ENCODE results near the gene PAX7.

Gene PAX7

DNA sequence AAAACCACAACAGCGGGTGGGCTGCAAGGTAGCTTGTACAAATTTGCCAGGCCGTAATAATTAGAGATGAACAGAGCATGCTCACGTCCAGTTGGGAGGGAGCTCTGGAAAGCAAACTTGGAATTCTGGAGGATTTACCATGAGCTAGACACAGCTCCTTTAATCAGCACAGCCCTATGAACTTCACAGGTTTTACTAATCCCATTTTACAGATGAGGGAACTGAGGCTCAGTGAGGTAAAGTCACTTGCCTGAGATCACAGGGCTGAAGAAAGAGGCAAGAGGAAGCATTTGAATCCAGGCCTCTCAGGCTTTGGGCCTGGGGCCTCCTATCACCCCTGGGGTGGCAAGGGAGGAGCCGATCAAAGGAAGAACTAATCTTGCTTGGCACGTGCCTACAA lies 24.0 kb downstream of the PAX7 start:
- no peak overlapping the region for H3K4me3 ChIP-seq (ENCODE audit: low read depth in 1 of 2, low read length in 2 of 2)
- no peaks in the 10 kb centered on the region for H3K4me1 ChIP-seq (ENCODE audit: insufficient read depth, low read length)
- H3K27ac ChIP-seq (ENCODE audit: low read depth, low read length), result no peak overlapping the region
- no peaks in the 10 kb centered on the region for H3K9me3 ChIP-seq (ENCODE audit: low read length)
- peaks cover 23 to 58% of the 10 kb centered on the region in 2 donors for H3K27me3 ChIP-seq (ENCODE audit: control insufficient read depth in 1 of 2, insufficient read depth in 2 of 2, low read length in 2 of 2)
- H3K9ac ChIP-seq (ENCODE audit: low read length), result no peak overlapping the region
- H3K36me3 ChIP-seq (ENCODE audit: insufficient read depth, low read length), result no peaks in the 10 kb centered on the region

DNA sequence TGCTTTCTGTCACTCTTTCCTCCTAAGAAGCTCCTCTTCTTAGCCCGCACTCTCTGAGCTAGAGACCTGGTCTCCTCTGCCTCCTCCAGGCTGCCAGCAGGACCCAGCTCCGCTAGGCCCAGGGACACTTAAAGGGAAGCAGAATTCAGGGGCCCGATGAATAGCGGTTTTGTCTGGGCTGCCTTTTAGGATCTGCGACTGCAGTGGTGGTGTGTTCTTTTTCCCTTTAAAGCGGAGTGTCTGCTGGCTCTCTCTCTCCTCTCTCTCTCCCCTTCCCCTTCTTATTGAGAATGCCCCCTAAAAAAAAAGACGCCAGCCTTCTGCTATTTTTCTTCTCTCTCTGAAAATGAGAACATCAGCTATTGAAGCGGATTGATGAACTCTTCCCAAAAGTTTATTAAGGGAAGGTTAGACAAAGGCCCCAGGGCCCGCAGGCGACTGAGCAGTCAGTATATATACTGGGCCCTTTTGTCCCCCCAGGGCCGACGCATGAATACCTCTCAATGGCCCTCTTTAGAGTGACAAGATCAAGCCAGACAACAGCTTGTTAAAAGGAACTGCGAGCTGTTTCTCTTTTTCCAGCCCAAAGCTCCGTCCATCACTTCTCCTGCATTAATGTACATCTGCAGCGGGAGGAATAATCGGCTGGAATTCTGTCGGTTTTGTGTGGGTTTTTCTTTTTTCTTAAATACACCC lies 27.0 kb downstream of the PAX7 start:
- Histone ChIP-seq H3K36me3 (ENCODE audit: insufficient read depth, low read length) (no peaks in the 10 kb centered on the region), H3K27me3 (ENCODE audit: control insufficient read depth in 1 of 2, insufficient read depth in 2 of 2, low read length in 2 of 2) (peaks cover 21 to 50% of the 10 kb centered on the region in 2 donors), H3K9ac (ENCODE audit: low read length) (no peak overlapping the region), H3K27ac (ENCODE audit: low read depth, low read length) (no peak overlapping the region), H3K4me3 (ENCODE audit: low read depth in 1 of 2, low read length in 2 of 2) (no peak overlapping the region), H3K9me3 (ENCODE audit: low read length) (no peaks in the 10 kb centered on the region), H3K4me1 (ENCODE audit: insufficient read depth, low read length) (no peaks in the 10 kb centered on the region)

DNA sequence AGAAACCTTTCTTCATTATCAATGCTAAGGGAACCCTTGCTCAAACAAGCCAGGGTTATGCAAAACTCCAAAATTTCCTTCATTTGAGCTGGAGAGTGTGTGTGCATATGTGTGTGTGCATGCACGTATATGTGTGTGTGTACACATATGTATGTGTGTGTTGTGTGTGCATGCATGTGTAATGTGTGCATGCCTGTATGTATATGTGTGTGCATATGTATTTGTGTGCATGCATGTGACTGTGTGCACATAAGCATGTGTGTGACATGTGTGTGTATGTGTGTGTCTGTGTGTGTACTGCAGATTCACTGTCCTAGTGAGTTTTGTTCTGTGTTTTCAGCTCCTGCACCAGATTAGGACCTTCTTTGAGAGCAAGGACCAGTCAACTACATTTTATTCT lies 28.2 kb downstream of the PAX7 start:
- Histone ChIP-seq H3K27me3 (ENCODE audit: control insufficient read depth in 1 of 2, insufficient read depth in 2 of 2, low read length in 2 of 2) (peaks cover 10 to 39% of the 10 kb centered on the region in 2 donors), H3K27ac (ENCODE audit: low read depth, low read length) (no peak overlapping the region)

DNA sequence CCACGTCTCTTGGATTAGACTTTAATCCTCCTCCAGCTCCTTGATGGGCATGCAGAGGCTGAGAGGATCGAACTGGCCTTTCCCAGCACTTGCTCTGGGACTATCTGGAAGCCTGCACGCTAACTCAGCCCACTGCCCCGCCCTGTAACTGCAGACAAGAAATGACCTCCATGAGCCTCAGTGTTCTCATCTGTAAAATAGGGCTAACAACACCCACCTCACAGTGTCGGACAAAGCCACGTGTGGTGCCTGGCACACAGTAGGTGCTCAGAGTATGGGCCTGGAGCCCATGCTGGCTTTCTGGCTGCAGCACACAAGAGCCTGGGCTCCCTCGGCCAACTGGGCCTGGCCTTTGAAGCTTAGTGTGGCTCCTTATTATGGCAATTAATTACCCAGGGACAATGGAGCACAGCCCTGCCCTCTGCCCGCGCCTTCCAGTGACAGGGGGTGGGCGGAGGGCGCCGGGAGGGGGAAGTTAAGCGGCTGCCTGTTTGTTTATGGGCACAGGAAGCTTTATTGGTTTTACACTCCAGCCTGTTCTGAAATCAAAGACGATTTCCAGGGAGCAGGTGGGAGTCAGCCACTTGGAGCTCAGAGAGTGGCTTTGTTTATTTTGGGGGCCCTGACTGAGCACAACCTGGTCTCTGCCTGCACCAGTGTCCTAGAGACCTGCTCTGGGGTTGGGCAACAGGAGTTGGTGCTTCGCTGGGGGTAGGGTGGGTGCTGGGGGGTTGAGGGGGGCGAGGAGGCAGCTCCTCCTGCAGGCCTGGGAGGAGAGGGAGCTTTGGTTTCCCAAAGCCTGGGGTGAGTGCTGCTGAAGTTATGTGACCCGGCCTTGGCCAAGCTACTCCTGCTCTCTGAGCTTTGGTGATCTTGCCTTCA lies 31.0 kb downstream of the PAX7 start:
- H3K27ac ChIP-seq (ENCODE audit: low read depth, low read length), result no peak overlapping the region
- no peaks in the 10 kb centered on the region for H3K36me3 ChIP-seq (ENCODE audit: insufficient read depth, low read length)
- H3K4me3 ChIP-seq (ENCODE audit: low read depth in 1 of 2, low read length in 2 of 2), result no peak overlapping the region
- H3K4me1 ChIP-seq (ENCODE audit: insufficient read depth, low read length), result no peaks in the 10 kb centered on the region
- H3K9me3 ChIP-seq (ENCODE audit: low read length), result no peaks in the 10 kb centered on the region
- H3K9ac ChIP-seq (ENCODE audit: low read length), result no peak overlapping the region
- H3K27me3 ChIP-seq (ENCODE audit: control insufficient read depth in 1 of 2, insufficient read depth in 2 of 2, low read length in 2 of 2), result peaks cover 0 to 27% of the 10 kb centered on the region in 2 donors

More for the DNA sequence above, 28.2 kb downstream of the PAX7 start:
- Histone ChIP-seq H3K9me3 (ENCODE audit: low read length) (no peaks in the 10 kb centered on the region), H3K4me1 (ENCODE audit: insufficient read depth, low read length) (no peaks in the 10 kb centered on the region), H3K4me3 (ENCODE audit: low read depth in 1 of 2, low read length in 2 of 2) (no peak overlapping the region), H3K36me3 (ENCODE audit: insufficient read depth, low read length) (no peaks in the 10 kb centered on the region), H3K9ac (ENCODE audit: low read length) (no peak overlapping the region)

DNA sequence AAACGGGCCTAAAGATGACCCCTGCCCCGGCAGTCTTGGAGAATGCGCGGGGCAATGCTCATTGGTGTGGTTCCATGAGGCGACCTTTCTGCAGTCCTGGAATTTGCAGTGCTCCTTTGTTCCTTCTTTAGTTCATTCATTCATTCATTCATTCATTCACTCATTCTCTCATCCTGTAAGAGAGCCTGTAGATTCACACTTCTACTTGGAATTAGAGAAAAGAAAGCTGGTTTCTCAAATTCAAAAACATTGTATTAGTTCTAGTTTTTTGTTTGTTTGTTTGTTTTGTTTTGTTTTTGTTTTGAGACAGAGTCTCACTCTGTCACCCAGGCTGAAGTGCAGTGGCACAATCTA lies 31.6 kb downstream of the PAX7 start:
- Histone ChIP-seq H3K27ac (ENCODE audit: low read depth, low read length) (no peak overlapping the region), H3K4me1 (ENCODE audit: insufficient read depth, low read length) (no peaks in the 10 kb centered on the region), H3K9me3 (ENCODE audit: low read length) (no peaks in the 10 kb centered on the region), H3K36me3 (ENCODE audit: insufficient read depth, low read length) (no peaks in the 10 kb centered on the region), H3K27me3 (ENCODE audit: control insufficient read depth in 1 of 2, insufficient read depth in 2 of 2, low read length in 2 of 2) (peaks cover 0 to 27% of the 10 kb centered on the region in 2 donors), H3K4me3 (ENCODE audit: low read depth in 1 of 2, low read length in 2 of 2) (no peak overlapping the region), H3K9ac (ENCODE audit: low read length) (no peak overlapping the region)

DNA sequence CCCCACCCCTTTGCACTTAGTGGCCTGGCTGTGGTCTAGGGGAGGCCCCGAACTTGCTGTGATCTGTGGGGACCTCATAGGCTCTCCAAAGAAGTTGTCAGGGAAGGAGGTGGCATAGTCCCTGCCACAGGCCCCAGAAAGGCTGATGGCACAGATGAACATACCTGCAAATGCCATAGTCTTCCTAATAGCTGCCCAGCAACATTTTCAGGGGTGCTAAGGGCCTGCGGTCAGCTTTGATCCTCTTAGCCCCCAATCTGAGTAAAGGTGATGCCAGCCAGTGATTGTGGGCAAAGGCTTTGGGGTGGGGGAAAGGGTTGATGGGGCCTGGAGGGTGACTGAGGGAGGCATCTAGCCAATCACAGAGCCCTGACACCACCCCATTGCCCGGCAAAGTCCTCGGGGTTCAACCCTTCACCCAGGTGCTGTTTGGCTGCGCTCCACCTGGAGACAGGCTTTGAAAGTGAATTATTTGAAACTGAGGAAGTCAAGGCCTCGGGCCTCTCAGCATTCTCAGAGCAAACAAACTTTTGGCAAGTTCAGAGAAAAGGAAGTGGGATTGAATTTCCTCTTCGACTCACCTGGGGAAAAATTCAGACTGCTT lies 35.8 kb downstream of the PAX7 start:
- Histone ChIP-seq H3K27ac (ENCODE audit: low read depth, low read length) (no peak overlapping the region), H3K4me3 (ENCODE audit: low read depth in 1 of 2, low read length in 2 of 2) (no peak overlapping the region), H3K27me3 (ENCODE audit: control insufficient read depth in 1 of 2, insufficient read depth in 2 of 2, low read length in 2 of 2) (peaks cover 0 to 10% of the 10 kb centered on the region in 2 donors), H3K36me3 (ENCODE audit: insufficient read depth, low read length) (no peaks in the 10 kb centered on the region), H3K4me1 (ENCODE audit: insufficient read depth, low read length) (no peaks in the 10 kb centered on the region), H3K9me3 (ENCODE audit: low read length) (no peaks in the 10 kb centered on the region), H3K9ac (ENCODE audit: low read length) (no peak overlapping the region)

DNA sequence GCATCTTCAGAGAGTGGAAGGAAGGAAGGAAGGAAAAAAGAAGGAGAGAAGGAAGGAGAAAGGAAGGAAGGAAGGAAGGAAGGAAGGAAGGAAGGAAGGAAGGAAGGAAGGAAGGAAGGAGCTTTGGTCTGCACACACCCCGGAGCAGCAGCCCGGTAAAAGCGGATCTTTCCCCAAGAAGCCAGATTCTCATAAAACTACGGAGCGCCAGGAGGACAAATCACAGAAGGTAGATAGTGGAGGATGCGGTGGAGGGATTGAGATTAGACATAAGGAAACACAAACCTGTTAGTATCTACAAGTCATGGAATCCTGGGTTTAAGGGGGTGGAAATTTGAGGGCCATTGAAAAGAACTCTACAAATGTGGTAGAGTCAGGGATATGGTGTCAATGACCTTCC lies 36.7 kb downstream of the PAX7 start:
- Histone ChIP-seq H3K36me3 (ENCODE audit: insufficient read depth, low read length) (no peaks in the 10 kb centered on the region), H3K4me1 (ENCODE audit: insufficient read depth, low read length) (no peaks in the 10 kb centered on the region), H3K4me3 (ENCODE audit: low read depth in 1 of 2, low read length in 2 of 2) (no peak overlapping the region), H3K27me3 (ENCODE audit: control insufficient read depth in 1 of 2, insufficient read depth in 2 of 2, low read length in 2 of 2) (peaks cover 0 to 6% of the 10 kb centered on the region in 2 donors), H3K27ac (ENCODE audit: low read depth, low read length) (no peak overlapping the region), H3K9ac (ENCODE audit: low read length) (no peak overlapping the region), H3K9me3 (ENCODE audit: low read length) (no peaks in the 10 kb centered on the region)

DNA sequence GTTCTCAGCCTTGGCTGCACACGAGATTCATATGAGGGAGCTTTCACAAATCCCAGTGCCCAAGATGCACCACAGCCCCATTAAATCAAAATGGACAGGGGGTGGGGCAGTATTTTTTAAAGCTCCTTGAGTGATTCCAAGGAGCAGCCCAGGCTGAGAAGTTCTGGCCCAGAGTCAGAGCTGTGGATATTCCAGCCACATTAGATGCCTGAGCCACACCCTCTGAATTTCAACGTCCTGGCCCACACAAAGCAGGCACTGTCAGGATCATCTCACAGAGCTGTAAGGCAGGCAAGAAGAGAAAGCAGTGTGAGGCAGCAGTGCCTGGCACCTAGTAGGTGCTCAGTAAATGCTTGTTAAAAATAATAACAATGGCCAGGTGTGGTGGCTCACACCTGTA lies 37.4 kb downstream of the PAX7 start:
- H3K27me3 ChIP-seq (ENCODE audit: control insufficient read depth in 1 of 2, insufficient read depth in 2 of 2, low read length in 2 of 2), result peaks cover 0 to 6% of the 10 kb centered on the region in 2 donors
- no peak overlapping the region for H3K27ac ChIP-seq (ENCODE audit: low read depth, low read length)
- no peaks in the 10 kb centered on the region for H3K4me1 ChIP-seq (ENCODE audit: insufficient read depth, low read length)
- no peak overlapping the region for H3K9ac ChIP-seq (ENCODE audit: low read length)
- no peak overlapping the region for H3K4me3 ChIP-seq (ENCODE audit: low read depth in 1 of 2, low read length in 2 of 2)
- H3K9me3 ChIP-seq (ENCODE audit: low read length), result no peaks in the 10 kb centered on the region
- no peaks in the 10 kb centered on the region for H3K36me3 ChIP-seq (ENCODE audit: insufficient read depth, low read length)

DNA sequence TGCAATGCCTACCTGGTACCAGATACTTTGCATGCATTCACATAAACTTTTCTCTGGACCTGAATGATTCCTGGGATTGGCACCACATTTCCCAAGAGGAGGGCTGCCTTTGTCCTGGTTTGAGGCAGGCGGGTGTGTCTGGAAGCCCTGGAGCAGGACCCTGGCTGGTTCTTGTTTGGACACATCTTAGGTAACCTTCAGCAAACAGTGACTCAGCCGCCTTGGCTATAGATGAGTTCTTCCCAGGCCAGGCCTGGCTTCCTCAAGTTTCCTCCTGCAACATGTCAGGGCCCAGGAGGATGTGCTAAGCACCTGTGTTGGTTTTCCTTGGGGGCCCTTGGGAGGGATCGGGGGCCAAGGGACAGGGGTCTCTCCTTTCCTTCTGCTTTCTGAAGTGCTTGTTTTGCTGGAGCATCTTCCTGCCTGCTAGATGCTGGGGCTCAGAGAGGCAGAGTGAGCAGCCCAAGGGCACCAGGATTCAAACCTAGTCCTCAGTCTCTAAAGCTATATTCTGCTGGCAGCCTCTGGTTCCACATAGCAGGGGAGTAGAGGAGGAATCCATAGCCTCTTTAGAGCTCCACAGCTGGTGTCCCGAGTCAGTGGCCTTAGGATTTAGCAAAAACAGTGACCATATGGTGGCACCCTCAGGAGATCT lies 38.2 kb downstream of the PAX7 start:
- H3K4me3 ChIP-seq (ENCODE audit: low read depth in 1 of 2, low read length in 2 of 2), result no peak overlapping the region
- no peak overlapping the region for H3K9ac ChIP-seq (ENCODE audit: low read length)
- H3K36me3 ChIP-seq (ENCODE audit: insufficient read depth, low read length), result no peaks in the 10 kb centered on the region
- peaks cover 0 to 4% of the 10 kb centered on the region in 2 donors for H3K27me3 ChIP-seq (ENCODE audit: control insufficient read depth in 1 of 2, insufficient read depth in 2 of 2, low read length in 2 of 2)
- H3K9me3 ChIP-seq (ENCODE audit: low read length), result no peaks in the 10 kb centered on the region
- H3K27ac ChIP-seq (ENCODE audit: low read depth, low read length), result no peak overlapping the region
- no peaks in the 10 kb centered on the region for H3K4me1 ChIP-seq (ENCODE audit: insufficient read depth, low read length)

DNA sequence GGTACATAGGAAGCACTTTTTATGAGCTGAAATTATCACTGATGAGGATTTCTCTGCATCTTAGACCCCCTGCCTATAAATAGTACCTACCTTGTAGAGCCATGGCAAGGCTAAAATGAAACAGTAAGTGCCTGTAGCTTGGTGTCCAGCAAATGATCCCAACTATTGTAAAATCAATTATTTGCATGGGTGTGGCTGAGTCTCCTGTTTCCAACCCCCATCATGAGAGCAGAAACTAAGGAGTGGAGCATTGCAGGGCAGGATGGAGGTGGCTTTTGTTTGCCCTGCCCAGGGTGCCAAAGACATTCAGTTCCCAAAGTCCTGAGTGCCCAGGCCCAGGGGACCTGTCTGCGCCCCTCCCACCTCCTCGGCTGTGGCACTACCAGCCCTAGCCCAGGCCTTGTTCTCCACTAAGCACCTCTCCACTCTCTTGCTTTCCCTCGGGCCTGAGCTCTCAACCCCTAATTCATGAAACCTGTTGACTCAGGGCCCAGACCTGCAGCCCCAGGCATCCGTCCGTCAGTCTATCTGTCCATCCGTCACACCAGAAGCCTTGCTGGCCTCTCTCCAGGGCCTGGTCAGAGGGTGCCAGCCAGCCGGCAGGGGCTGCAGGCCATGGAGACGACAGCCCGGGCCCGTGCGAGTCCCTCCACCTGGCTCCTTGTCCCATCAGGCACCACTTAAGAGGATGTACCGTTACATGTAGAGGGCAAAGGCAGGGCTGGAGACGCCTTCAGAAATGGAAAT lies 39.6 kb downstream of the PAX7 start:
- Histone ChIP-seq H3K36me3 (ENCODE audit: insufficient read depth, low read length) (no peaks in the 10 kb centered on the region), H3K27ac (ENCODE audit: low read depth, low read length) (no peak overlapping the region), H3K27me3 (ENCODE audit: control insufficient read depth in 1 of 2, insufficient read depth in 2 of 2, low read length in 2 of 2) (peaks cover 8 to 10% of the 10 kb centered on the region in 2 donors), H3K4me1 (ENCODE audit: insufficient read depth, low read length) (no peaks in the 10 kb centered on the region), H3K9me3 (ENCODE audit: low read length) (no peaks in the 10 kb centered on the region), H3K4me3 (ENCODE audit: low read depth in 1 of 2, low read length in 2 of 2) (no peak overlapping the region), H3K9ac (ENCODE audit: low read length) (no peak overlapping the region)

DNA sequence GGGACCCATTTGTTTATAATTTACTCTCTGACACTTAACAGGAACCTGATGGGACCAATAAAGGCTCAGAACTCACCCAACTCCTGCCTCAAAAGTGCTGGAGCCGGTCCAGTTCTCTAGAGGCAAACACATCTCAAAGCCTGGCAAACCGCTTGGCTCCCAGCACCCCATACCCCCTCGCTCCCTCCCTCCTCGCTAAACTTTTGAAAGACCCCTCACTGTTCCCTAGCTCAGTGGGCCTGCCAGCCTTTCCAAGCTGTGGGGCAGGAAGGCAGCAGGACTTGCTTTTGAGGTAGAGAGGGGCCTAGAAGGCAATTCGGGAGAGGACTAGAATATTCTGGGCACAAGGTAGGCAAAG lies 40.2 kb downstream of the PAX7 start:
- no peaks in the 10 kb centered on the region for H3K36me3 ChIP-seq (ENCODE audit: insufficient read depth, low read length)
- H3K27ac ChIP-seq (ENCODE audit: low read depth, low read length), result no peak overlapping the region
- no peak overlapping the region for H3K4me3 ChIP-seq (ENCODE audit: low read depth in 1 of 2, low read length in 2 of 2)
- no peak overlapping the region for H3K9ac ChIP-seq (ENCODE audit: low read length)
- H3K4me1 ChIP-seq (ENCODE audit: insufficient read depth, low read length), result no peaks in the 10 kb centered on the region
- no peaks in the 10 kb centered on the region for H3K9me3 ChIP-seq (ENCODE audit: low read length)
- H3K27me3 ChIP-seq (ENCODE audit: control insufficient read depth in 1 of 2, insufficient read depth in 2 of 2, low read length in 2 of 2), result peaks cover 13 to 14% of the 10 kb centered on the region in 2 donors

Measured in muscle layer of colon (tissue), 2 donors.